Skeletal muscle cell (primary cell): ENCODE data around the gene EFNA2.
"Not testable (repeated sequence)": the region's sequence is repeated elsewhere in the genome, so short reads cannot be mapped to it uniquely, and the experiment has no call there.

Experiments used
- DNase-seq: peaks from one replicate; pipeline ENCODE4 v3.0.0-alpha.2; 2010; ENCODE audit warnings: low read depth
- H3K4me3 ChIP-seq: 2 replicates; pipeline ENCODE4 v1.5.1; 2011; ENCODE audit warnings: low read depth, mild to moderate bottlenecking, control low read depth, low read length, moderate library complexity

Gene EFNA2

GRCh38 chr19:1285737-1286360 is at the start of gene EFNA2:
EFNA2 (plus strand) TSS chr19:1285873; CDS start chr19:1286169, 296 bp downstream.
- DNase-seq, result no peak
- peak within 1 kb of the TSS; percentile 26 for H3K4me3 ChIP-seq

DNA sequence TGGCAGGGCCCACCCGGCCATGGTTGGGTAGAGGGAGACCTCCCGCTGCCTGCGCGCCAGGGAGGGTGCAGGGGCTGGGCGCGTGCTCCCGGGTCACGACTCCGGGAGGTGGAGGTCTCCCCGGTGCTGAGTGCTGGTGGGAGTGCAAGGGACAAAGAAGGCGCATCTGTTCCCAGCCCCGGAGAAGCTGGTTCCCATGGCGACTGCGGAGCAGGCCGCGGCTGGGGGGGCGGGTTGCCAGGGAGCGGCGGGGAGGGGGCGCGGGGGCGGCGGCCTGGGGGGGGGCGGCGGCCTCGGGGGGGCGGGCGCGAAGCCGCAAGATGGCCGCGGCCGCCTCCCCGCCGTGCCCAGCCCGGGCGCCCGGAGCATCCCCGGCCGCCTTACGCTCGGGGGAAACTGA is 49.1 kb upstream of the EFNA2 start:
- H3K4me3 ChIP-seq, result peak overlapping the region; percentile 67
- no peak for DNase-seq

DNA sequence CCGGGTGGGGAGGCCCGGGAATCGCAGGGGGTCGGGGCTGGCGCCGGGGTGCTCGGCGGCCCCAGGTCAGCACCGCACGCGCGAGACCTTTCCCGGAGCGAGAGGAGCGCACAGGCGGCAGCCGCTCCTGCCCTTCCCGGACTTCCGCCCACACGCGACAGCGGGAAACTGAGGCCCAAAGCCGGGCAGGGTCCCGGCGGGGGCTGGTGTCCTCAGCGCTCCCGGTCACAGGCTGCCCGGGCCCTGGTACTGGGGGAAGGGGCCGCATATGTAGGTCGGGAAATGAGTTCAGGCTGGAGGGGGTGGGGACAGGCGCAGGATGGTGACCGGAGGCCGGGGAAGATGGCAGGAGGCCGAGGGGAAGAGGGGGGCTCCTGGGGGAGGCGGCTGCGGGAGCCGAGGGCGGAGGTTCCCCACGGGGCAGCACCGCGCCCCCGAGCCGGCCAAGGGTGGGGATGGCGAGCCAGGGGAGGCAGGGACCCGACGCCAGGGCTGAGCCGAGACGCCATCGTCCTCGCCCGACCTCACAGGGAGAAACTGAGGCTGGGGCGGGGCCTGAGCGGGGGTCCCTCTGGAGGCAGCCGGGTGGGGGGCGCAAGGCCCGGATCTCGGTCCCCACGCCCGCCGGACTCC is 48.5 kb upstream of the EFNA2 start:
- peak overlapping the region; percentile 67 for H3K4me3 ChIP-seq
- DNase-seq, result no peak

DNA sequence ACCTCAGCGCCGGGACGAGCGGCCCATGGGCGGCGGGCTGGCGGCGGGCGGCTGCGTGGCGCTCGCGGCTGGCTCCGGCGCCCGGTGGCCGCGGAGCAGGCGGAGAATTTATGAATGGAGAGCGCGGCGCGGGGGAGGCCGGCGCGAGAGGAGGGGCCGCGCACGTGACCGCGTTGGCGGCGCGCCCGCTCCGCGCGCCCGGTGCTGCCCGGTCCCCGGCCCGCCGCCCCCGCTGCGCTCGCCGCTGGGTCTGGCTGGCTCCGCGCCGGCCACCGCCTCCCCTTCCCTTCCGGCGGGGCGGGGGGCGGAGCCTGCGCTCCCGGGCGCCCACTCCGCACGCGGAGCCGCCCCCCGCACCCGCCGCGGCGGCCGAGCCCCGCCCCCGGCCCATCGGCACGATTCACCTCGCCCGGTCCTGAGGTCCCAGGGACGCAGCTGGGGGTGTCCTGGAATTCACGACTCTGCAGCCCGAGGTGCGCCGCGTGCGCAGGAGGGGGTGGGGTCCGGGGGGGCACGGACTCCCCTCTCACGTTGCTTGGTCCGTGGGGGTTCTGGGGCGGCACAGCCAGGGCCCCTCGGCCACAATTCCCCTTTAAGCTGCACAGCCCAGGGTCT is 47.8 kb upstream of the EFNA2 start, which contains the start of gene CBARP:
TSS of gene CBARP (minus strand) at position 252 of the 615 bp plus-strand sequence. CDS start 1,905 bp downstream, outside the sequence.
- DNase-seq, result no peak
- peak within 1 kb of the TSS; percentile 67 for H3K4me3 ChIP-seq

DNA sequence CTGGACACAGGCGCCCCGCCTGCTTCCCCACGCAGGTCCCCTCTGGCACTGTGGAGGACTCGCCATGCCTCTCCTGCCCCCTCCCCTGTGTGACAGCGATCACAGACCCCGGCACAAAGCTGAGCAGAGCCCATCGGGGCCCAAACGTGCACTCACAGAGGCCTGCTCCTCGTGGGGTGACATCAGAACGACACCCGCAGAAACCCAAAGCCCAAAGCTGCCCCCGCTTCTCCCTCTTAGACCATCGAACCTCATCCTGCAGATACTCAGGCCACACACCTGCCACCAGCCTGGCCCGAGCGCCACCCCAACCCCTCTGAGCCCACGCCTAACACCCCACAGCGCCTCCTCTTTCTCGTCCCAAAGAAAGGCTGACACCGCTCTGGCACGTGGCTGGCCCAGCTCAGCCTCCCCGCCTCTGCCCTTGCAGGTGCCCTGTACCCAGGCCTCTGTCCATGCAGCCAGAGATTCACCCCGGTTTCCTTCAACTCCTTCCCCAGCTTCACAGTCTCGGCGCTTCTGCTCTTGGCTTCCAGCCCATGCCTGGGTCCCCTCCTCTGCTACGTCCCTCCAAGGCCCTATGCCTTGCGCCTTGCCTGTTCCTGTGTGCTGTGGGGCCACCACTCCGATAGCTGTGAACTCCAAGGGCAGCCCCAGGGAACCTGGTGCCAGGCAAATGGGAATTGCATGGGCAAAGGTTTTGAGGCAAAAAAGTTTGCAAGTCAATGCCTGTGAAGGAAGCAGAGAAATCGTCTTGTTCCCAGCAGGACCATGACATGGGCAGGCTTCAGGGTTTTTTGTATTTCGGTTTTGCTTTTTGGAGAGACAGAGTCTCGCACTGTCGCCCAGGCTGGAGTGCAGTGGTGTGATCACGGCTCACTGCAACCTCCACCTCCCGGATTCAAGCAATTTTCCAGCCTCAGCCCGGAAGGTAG is 47.0 kb upstream of the EFNA2 start:
- no peak for DNase-seq
- H3K4me3 ChIP-seq, result peak overlapping the region; percentile 38

- DNase-seq, result no peak
- no peak overlapping the region for H3K4me3 ChIP-seq
Observed at GRCh38 chr19:1239420-1239795, 46.3 kb upstream of the EFNA2 start.

GRCh38 chr19:1239796-1240737 is 45.6 kb upstream of the EFNA2 start:
- DNase-seq, result peak; percentile 68

GRCh38 chr19:1240925-1241324 is 44.7 kb upstream of the EFNA2 start:
- peak overlapping the region; percentile 76 for H3K4me3 ChIP-seq
- DNase-seq, result no peak

More at GRCh38 chr19:1239796-1240737, 45.6 kb upstream of the EFNA2 start:
- peak overlapping the region; percentile 39 for H3K4me3 ChIP-seq

DNA sequence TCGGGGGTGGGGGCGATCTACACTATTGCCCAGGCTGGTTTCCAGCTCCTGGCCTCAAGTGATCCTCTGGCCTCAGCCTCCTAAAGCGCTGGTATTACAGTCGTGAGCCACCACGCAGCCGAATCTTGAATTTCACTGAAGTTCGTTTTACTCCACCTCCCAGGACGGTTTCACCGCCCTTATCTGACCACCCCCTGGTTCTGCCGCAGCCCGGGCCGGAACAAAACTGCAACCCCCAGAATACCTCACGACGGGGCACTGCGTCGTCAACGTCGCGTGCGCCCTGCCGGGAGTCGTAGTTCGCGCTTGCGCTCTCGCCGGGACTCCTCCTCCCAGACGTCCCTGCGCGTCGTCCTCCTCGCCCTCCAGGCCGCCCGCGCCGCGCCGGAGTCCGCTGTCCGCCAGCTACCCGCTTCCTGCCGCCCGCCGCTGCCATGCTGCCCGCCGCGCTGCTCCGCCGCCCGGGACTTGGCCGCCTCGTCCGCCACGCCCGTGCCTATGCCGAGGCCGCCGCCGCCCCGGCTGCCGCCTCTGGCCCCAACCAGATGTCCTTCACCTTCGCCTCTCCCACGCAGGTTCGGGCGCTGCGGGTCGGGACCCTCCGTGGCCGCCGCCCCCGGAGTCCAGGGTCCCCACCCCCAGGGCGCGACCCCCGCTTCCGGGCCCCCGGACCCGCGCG is 44.1 kb upstream of the EFNA2 start, which contains the start of gene ATP5F1D:
TSS of gene ATP5F1D (plus strand) at position 335 of the 679 bp plus-strand sequence. CDS start at position 435, 100 bp downstream.
- H3K4me3 ChIP-seq, result peak within 1 kb of the TSS; percentile 76
- peak; percentile 85 for DNase-seq

DNA sequence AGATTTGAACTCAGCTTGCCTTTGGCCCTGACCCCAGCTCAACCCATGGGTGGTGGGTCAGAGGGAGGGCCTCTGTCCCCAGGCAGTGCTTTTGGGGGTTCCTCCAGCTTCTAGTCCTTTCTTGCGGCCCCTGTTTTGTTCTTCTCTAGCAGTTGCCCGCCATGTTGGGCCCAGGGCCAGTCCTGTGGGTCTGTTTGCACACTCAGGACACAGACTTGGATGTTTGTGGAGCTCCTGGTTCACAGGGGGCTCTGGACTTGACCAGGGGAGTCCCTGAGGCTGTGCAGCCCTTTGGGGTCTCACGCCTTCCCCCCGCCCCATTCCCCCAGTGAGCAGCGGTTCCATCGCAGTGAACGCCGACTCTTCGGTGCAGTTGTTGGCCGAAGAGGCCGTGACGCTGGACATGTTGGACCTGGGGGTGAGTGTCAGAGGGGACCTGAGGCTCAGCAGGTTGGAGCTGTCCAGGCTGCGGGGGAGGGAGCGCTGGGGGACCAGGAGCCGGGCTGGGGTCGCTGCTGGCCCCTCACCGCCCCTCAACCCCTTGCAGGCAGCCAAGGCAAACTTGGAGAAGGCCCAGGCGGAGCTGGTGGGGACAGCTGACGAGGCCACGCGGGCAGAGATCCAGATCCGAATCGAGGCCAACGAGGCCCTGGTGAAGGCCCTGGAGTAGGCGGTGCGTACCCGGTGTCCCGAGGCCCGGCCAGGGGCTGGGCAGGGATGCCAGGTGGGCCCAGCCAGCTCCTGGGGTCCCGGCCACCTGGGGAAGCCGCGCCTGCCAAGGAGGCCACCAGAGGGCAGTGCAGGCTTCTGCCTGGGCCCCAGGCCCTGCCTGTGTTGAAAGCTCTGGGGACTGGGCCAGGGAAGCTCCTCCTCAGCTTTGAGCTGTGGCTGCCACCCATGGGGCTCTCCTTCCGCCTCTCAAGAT is 41.6 kb upstream of the EFNA2 start:
- no peak overlapping the region for H3K4me3 ChIP-seq
- DNase-seq, result no peak

GRCh38 chr19:1244693-1245451 is 40.8 kb upstream of the EFNA2 start:
- DNase-seq, result no peak
- no peak overlapping the region for H3K4me3 ChIP-seq

DNA sequence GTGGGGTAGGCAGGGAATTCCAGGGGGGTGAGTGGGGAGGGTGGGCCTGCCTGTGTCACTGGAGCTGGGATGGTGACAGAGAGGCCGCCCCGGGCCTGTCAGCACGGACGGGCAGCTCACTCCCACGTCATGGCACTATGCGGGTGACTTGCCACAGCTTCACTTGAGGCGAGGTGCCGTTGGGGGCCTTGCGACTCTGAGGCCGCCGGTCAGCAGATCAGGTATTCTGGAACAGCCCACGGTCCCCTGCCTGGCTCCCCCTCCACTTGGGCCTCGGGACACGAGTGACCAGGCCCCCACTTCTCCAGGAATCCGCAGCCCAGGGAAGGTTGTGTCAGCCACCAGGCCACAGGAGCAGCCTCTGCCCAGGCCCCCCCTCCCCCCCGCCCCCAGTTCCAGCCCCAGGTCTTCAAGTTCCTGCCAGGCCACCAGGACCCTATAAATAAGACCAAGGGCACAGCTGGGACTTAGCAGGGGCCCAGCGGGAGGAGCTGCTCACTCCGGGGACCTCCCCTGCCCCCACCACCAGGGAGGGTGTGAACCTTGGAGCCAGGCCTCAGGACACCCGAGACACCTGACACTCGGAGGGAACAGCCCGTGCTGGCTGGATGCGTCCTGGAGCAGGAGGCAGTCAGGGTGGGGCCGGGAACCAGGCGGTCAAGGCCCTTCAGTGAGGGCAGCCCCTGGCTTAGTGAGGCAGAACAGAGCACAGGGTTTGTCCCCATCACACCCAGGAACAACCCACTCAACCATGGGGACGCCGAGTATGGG is 40.0 kb upstream of the EFNA2 start:
- no peak overlapping the region for H3K4me3 ChIP-seq
- DNase-seq, result no peak

DNA sequence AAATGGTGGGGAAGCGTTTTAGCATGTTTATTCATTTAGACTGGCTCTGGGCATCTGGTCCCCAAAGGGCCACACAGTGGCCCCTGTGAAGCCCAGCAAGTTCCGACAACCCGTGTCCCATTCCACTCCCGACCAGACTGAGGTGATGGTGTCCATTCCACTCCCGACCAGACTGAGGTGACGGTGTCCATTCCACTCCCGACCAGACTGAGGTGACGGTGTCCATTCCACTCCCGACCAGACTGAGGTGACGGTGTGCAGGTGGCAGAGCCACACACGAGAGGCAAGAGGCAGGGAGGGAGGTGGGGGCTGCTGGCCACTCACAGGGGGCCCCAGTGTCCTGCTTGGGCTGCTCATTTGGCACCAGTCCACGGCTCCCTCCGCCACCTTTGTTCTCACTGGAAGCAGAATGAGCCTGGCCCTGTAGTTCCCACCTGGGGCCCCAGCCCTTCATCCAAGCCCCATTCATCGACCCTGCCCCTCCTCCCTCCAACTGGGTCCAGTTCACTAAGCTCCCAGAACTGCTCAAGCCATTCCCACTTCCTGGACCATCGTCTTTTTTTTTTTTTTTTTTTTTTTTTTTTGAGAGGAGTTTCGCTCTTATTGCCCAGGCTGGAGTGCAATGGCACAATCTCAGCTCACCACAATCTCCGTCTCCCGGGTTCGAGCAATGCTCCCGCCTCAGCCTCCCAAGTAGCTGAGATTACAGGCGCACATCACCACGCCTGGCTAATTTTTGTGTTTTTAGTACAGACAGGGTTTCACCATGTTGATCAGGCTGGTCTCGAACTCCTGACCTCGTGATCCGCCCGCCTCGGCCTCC is 39.2 kb upstream of the EFNA2 start:
- not testable (repeated sequence) for H3K4me3 ChIP-seq, DNase-seq

GRCh38 chr19:1247748-1248138 is 37.9 kb upstream of the EFNA2 start:
- peak overlapping the region; percentile 63 for H3K4me3 ChIP-seq
- no peak for DNase-seq
